IMR-90 (cell line): ENCODE data around the gene RMND5A. TPM values are rescaled to one million over a fixed set of nuclear protein-coding genes. Genes with fewer than 3 reads are reported as not detected.
A peak's percentile ranks its signal among the peaks of the same experiment; 100 is the strongest.

Experiments used
- ATAC-seq: fragments of 200-7000 bp; cut with Tn5 transposase; 2 replicates; pipeline ENCODE4 v1.9.1; 2020; ENCODE audit warnings: low read depth, mild to moderate bottlenecking, moderate library complexity
- BruUV-seq: library from RNA; stranded (reverse); fragments of 400-500 nt; replicated peaks from 2 replicates; lab custom pipeline; 2021; lab: Mats Ljungman, UMichigan
- CTCF ChIA-PET: fragments of 300-600 bp; formaldehyde crosslinking; extraction: SDS; loops from one replicate; lab custom pipeline; 2021; ENCODE audit warnings: antibody characterized with exemption; lab: Yijun Ruan, JAX
- POLR2A ChIA-PET: fragments of 300-600 bp; sonication (Branson Sonifier 250); formaldehyde crosslinking; loops from one replicate; lab custom pipeline; 2022; ENCODE audit warnings: antibody characterized with exemption; ENCODE audit not compliant: unreplicated experiment; lab: Charles Lee
- DNase-seq: peaks from one replicate; pipeline ENCODE4 v3.0.0; 2013
- H2AFZ ChIP-seq: replicated peaks from 2 replicates; pipeline ENCODE3; 2013; ENCODE audit warnings: low read length, mild to moderate bottlenecking; ENCODE audit not compliant: poor library complexity
- H2AK5ac ChIP-seq: 2 replicates; pipeline ENCODE4 v1.6.1; 2013; ENCODE audit warnings: low read depth, low read length, inconsistent platforms
- H2AK9ac ChIP-seq: replicated peaks from 2 replicates; pipeline ENCODE3; 2013; ENCODE audit warnings: mild to moderate bottlenecking, low read depth, low read length, moderate library complexity; ENCODE audit not compliant: poor library complexity
- H2BK120ac ChIP-seq: 2 replicates; pipeline ENCODE4 v1.6.1; 2013; ENCODE audit warnings: low read depth, low read length, inconsistent platforms
- H2BK15ac ChIP-seq: 3 replicates; pipeline ENCODE4 v1.6.1; 2013; ENCODE audit warnings: low read depth, low read length, inconsistent platforms
- H2BK20ac ChIP-seq: 2 replicates; pipeline ENCODE4 v1.6.1; 2013; ENCODE audit warnings: low read depth, mild to moderate bottlenecking, inconsistent platforms, low read length, moderate library complexity
- H2BK5ac ChIP-seq: 2 replicates; pipeline ENCODE4 v1.6.1; 2013; ENCODE audit warnings: mild to moderate bottlenecking, low read depth, low read length, inconsistent platforms; ENCODE audit not compliant: poor library complexity, severe bottlenecking
- H3K14ac ChIP-seq: replicated peaks from 2 replicates; pipeline ENCODE4 v1.6.1; 2013; ENCODE audit warnings: low read depth, low read length, inconsistent platforms
- H3K18ac ChIP-seq: 2 replicates; pipeline ENCODE4 v1.6.1; 2013; ENCODE audit warnings: low read depth, low read length, control low read depth
- H3K23ac ChIP-seq: 2 replicates; pipeline ENCODE4 v1.6.1; 2013; ENCODE audit warnings: low read depth, low read length, inconsistent platforms
- H3K27ac ChIP-seq: 2 replicates; pipeline ENCODE4 v1.5.1; 2013; ENCODE audit warnings: mild to moderate bottlenecking, control low read depth, low read length; ENCODE audit not compliant: insufficient read depth
- H3K27me3 ChIP-seq: 2 replicates; pipeline ENCODE4 v1.6.1; 2013; ENCODE audit warnings: low read length; ENCODE audit not compliant: control insufficient read depth, insufficient read depth
- H3K36me3 ChIP-seq: 2 replicates; pipeline ENCODE4 v1.6.1; 2013; ENCODE audit warnings: low read length, mixed read lengths; ENCODE audit not compliant: control insufficient read depth, insufficient read depth
- H3K4ac ChIP-seq: 2 replicates; pipeline ENCODE4 v1.6.1; 2013; ENCODE audit warnings: low read depth, low read length, inconsistent platforms
- H3K4me1 ChIP-seq: 2 replicates; pipeline ENCODE4 v1.6.1; 2013; ENCODE audit warnings: low read length, mixed read lengths; ENCODE audit not compliant: control insufficient read depth, insufficient read depth
- H3K4me2 ChIP-seq: 2 replicates; pipeline ENCODE4 v1.6.1; 2013; ENCODE audit warnings: low read depth, mild to moderate bottlenecking, control low read depth, low read length, moderate library complexity
- H3K4me3 ChIP-seq: 2 replicates; pipeline ENCODE4 v1.5.1; 2013; ENCODE audit warnings: low read depth, mild to moderate bottlenecking, control low read depth, low read length, moderate library complexity; ENCODE audit not compliant: insufficient read depth
- H3K56ac ChIP-seq: 2 replicates; pipeline ENCODE4 v1.6.1; 2013; ENCODE audit warnings: low read length, inconsistent platforms; ENCODE audit not compliant: insufficient read depth; ENCODE audit errors: extremely low read depth
- H3K79me1 ChIP-seq, 2 experiments: 2 replicates each; pipeline ENCODE4 v1.6.1; 2013; ENCODE audit warnings: low read length in 2 of 2, inconsistent platforms in 1 of 2, low read depth in 1 of 2
- H3K9ac ChIP-seq: 2 replicates; pipeline ENCODE4 v1.6.1; 2013; ENCODE audit warnings: low read depth, low read length, control low read depth
- H3K9me1 ChIP-seq: 2 replicates; pipeline ENCODE4 v1.6.1; 2013; ENCODE audit warnings: low read length, inconsistent platforms; ENCODE audit not compliant: insufficient read depth
- H3K9me3 ChIP-seq: 2 replicates; pipeline ENCODE4 v1.6.1; 2013; ENCODE audit warnings: low read length; ENCODE audit not compliant: control insufficient read depth, insufficient read depth
- H4K20me1 ChIP-seq: 2 replicates; pipeline ENCODE4 v1.6.1; 2013; ENCODE audit warnings: low read length, inconsistent platforms; ENCODE audit not compliant: insufficient read depth
- H4K5ac ChIP-seq: 2 replicates; pipeline ENCODE4 v1.6.1; 2013; ENCODE audit warnings: mild to moderate bottlenecking, low read depth, low read length, control low read depth
- H4K8ac ChIP-seq, 2 experiments: 2 replicates each; pipeline ENCODE4 v1.6.1; 2013; ENCODE audit warnings: low read depth in 2 of 2, low read length in 2 of 2, control low read depth in 1 of 2, inconsistent platforms in 1 of 2
- H4K91ac ChIP-seq: 2 replicates; pipeline ENCODE4 v1.6.1; 2013; ENCODE audit warnings: low read depth, low read length, inconsistent platforms; ENCODE audit not compliant: insufficient read depth
- BHLHE40 ChIP-seq: fragments of 150-350 bp; IDR thresholded peaks from 2 replicates; pipeline ENCODE4 v1.6.1; 2016; ENCODE audit warnings: mild to moderate bottlenecking, low read depth, low read length
- CEBPB ChIP-seq: IDR thresholded peaks from 2 replicates; pipeline ENCODE4 v1.6.1; 2012; ENCODE audit warnings: low read depth, low read length, improper control_type of control experiment
- CHD1 ChIP-seq: IDR thresholded peaks from 2 replicates; pipeline ENCODE4 v1.6.1; 2012; ENCODE audit warnings: low read depth, low read length, improper control_type of control experiment
- FOS ChIP-seq: fragments of 150-350 bp; IDR thresholded peaks from 2 replicates; pipeline ENCODE4 v1.6.1; 2016; ENCODE audit warnings: low read depth, low read length
- MAFK ChIP-seq: IDR thresholded peaks from 2 replicates; pipeline ENCODE4 v1.6.1; 2012; ENCODE audit warnings: low read depth, low read length, improper control_type of control experiment
- MAZ ChIP-seq: IDR thresholded peaks from 2 replicates; pipeline ENCODE4 v1.6.1; 2012; ENCODE audit warnings: low read depth, mild to moderate bottlenecking, low read length, improper control_type of control experiment, moderate library complexity, borderline replicate concordance
- MXI1 ChIP-seq: IDR thresholded peaks from 2 replicates; pipeline ENCODE4 v1.6.1; 2012; ENCODE audit warnings: low read depth, mild to moderate bottlenecking, low read length, moderate library complexity, borderline replicate concordance
- NFE2L2 ChIP-seq: fragments of 150-350 bp; IDR thresholded peaks from 2 replicates; pipeline ENCODE4 v1.6.1; 2016; ENCODE audit warnings: low read depth, mild to moderate bottlenecking, low read length
- POLR2A ChIP-seq: IDR thresholded peaks from 2 replicates; pipeline ENCODE4 v1.6.1; 2012; ENCODE audit warnings: mild to moderate bottlenecking, low read depth, low read length
- RAD21 ChIP-seq: IDR thresholded peaks from 2 replicates; pipeline ENCODE4 v1.6.1; 2012; ENCODE audit warnings: low read length, improper control_type of control experiment
- RCOR1 ChIP-seq: IDR thresholded peaks from 2 replicates; pipeline ENCODE4 v1.6.1; 2012; ENCODE audit warnings: mild to moderate bottlenecking, low read length, improper control_type of control experiment; ENCODE audit not compliant: insufficient replicate concordance
- RFX5 ChIP-seq: IDR thresholded peaks from 2 replicates; pipeline ENCODE4 v1.8.0; 2012; ENCODE audit warnings: low read depth, mild to moderate bottlenecking, low read length, moderate library complexity
- SMC3 ChIP-seq: fragments of 150-350 bp; IDR thresholded peaks from 2 replicates; pipeline ENCODE4 v1.6.1; 2016; ENCODE audit warnings: low read depth, mild to moderate bottlenecking, antibody characterized with exemption, low read length, moderate library complexity
- WGBS, 2 experiments: methylation state at CpG; one replicate each; pipeline versions ENCODE4 v1.1.5 to v1.1.7; 2013; ENCODE audit warnings: missing lambda C conversion rate in 2 of 2; ENCODE audit not compliant: insufficient read length in 1 of 2; ENCODE audit errors: extremely low coverage in 2 of 2; 5-methylcytosine and 5-hydroxymethylcytosine counted together
- dilution Hi-C: fragments of 300-500 bp; cut with HindIII; formaldehyde crosslinking; loops from one replicate; pipeline ENCODE4 v1.14.3; 2018; ENCODE audit warnings: low sequenced_read_pairs; ENCODE audit not compliant: unreplicated experiment
- in situ Hi-C: fragments of 300-500 bp; cut with MboI; formaldehyde crosslinking; loops from 3 replicates; pipeline ENCODE4 v1.14.3; 2019; ENCODE audit warnings: low sequenced_read_pairs, inconsistent platforms, mixed read lengths
- intact Hi-C: fragments of 100-400 bp; cut with micrococcal nuclease; formaldehyde crosslinking; loops from 2 replicates; pipeline ENCODE4 v1.10.0; 2022
- polyA plus RNA-seq, 3 experiments: library from polyadenylated mRNA; depleted of rRNA; stranded (reverse); fragments of >200 nt; gene quantifications; 2 replicates each; pipeline ENCODE4 v1.2.3, GENCODE V29; 2012; ENCODE audit warnings: low replicate concordance in 1 of 3
- total RNA-seq: library from RNA; depleted of rRNA; stranded (reverse); fragments of >200 nt; gene quantifications from 2 replicates; pipeline ENCODE4 v1.2.3, GENCODE V29; 2012
- TF ChIP-seq, protein P1 (sequence below): fragments of 150-350 bp; IDR thresholded peaks from 2 replicates; pipeline ENCODE4 v1.6.1; 2016; ENCODE audit warnings: low read depth, mild to moderate bottlenecking, low read length, moderate library complexity, borderline replicate concordance
- TF ChIP-seq, protein P2 (sequence below): conservative IDR thresholded peaks from 2 replicates; pipeline ENCODE4 v1.5.1; 2012; ENCODE audit warnings: mild to moderate bottlenecking, low read depth, low read length, improper control_type of control experiment
- TF ChIP-seq, protein P3 (sequence below): fragments of 150-350 bp; IDR thresholded peaks from 2 replicates; pipeline ENCODE4 v1.6.1; 2017; ENCODE audit warnings: mild to moderate bottlenecking, antibody characterized with exemption, low read length, low read depth

Gene RMND5A
- total and polyA plus RNA-seq, 2 of the 4 experiments (the other 2 are of a cell fraction) = 5.1 to 16.0 TPM

DNA sequence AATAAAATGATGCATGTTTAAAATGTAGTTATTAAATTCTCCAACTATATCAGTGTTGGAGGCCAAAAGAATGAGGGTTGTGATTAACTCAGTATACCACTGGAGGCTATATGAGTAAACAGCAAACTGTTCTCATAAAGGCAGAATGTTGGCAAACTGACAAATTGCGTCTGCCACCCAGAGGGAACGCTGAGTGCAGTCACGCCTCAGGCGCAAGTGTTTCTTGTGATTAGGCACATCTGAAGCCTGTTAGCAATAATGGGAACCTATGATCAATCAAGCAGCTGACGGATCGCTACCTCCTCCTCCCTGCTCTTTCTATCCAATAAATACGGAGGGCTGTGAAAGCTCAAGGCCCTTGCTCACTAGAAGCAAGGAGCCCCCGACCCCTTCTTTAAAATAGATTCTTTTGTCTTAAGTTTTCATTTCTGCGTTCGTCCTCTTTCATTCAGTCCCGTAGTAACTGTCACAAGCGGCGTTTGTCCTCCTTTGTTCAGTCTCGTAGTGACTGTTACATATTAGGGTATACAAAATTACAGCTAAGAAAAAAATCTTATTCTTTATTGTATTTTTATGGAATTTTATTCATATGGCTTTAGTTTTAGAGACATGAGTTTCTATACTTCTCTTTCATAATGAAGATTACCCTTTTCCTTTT lies 16.3 kb upstream of the RMND5A start:
- 8% methylated on average over 4 of the region's 14 CpGs; no CpG with 5 or more reads in 1 of the 2 experiments for WGBS, 2 experiments
- H3K14ac ChIP-seq = no peak overlapping the region
- intact Hi-C loops = no loop called here
- H3K9me1 ChIP-seq = peaks cover 3% of the 10 kb centered on the region
- H2AK5ac ChIP-seq = no peak overlapping the region
- dilution Hi-C loops = no loop called here
- H3K4me1 ChIP-seq = peaks cover 6% of the 10 kb centered on the region
- peak overlapping the region; percentile 67 for H2AFZ ChIP-seq
- no peak overlapping the region for H2BK120ac ChIP-seq
- no peak overlapping the region; the same call in 2 of the 3 replicates for H2BK15ac ChIP-seq
- no TSS peak for BruUV-seq
- no peak overlapping the region for H3K23ac ChIP-seq
- no peak overlapping the region for H3K56ac ChIP-seq
- no peak overlapping the region for H4K8ac ChIP-seq
- no peak overlapping the region for H3K18ac ChIP-seq
- H2BK5ac ChIP-seq = no peak overlapping the region
- H3K79me1 ChIP-seq = no peaks in the 10 kb centered on the region
- H3K27ac ChIP-seq = no peak overlapping the region
- no peak overlapping the region for H3K4ac ChIP-seq
- in situ Hi-C loops = no loop called here
- H3K4me3 ChIP-seq = no peak overlapping the region
- TF ChIP-seq, protein P1, sequence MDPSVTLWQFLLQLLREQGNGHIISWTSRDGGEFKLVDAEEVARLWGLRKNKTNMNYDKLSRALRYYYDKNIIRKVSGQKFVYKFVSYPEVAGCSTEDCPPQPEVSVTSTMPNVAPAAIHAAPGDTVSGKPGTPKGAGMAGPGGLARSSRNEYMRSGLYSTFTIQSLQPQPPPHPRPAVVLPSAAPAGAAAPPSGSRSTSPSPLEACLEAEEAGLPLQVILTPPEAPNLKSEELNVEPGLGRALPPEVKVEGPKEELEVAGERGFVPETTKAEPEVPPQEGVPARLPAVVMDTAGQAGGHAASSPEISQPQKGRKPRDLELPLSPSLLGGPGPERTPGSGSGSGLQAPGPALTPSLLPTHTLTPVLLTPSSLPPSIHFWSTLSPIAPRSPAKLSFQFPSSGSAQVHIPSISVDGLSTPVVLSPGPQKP = no peak
- TF ChIP-seq RCOR1 (no peak), CHD1 (no peak), BHLHE40 (no peak), CEBPB (no peak), FOS (no peak), MAFK (no peak), MAZ (no peak), MXI1 (no peak), SMC3 (no peak), RFX5 (no peak), POLR2A (no peak), NFE2L2 (no peak), RAD21 (no peak)
- TF ChIP-seq, protein P2, sequence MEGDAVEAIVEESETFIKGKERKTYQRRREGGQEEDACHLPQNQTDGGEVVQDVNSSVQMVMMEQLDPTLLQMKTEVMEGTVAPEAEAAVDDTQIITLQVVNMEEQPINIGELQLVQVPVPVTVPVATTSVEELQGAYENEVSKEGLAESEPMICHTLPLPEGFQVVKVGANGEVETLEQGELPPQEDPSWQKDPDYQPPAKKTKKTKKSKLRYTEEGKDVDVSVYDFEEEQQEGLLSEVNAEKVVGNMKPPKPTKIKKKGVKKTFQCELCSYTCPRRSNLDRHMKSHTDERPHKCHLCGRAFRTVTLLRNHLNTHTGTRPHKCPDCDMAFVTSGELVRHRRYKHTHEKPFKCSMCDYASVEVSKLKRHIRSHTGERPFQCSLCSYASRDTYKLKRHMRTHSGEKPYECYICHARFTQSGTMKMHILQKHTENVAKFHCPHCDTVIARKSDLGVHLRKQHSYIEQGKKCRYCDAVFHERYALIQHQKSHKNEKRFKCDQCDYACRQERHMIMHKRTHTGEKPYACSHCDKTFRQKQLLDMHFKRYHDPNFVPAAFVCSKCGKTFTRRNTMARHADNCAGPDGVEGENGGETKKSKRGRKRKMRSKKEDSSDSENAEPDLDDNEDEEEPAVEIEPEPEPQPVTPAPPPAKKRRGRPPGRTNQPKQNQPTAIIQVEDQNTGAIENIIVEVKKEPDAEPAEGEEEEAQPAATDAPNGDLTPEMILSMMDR = no peak
- TF ChIP-seq, protein P3, sequence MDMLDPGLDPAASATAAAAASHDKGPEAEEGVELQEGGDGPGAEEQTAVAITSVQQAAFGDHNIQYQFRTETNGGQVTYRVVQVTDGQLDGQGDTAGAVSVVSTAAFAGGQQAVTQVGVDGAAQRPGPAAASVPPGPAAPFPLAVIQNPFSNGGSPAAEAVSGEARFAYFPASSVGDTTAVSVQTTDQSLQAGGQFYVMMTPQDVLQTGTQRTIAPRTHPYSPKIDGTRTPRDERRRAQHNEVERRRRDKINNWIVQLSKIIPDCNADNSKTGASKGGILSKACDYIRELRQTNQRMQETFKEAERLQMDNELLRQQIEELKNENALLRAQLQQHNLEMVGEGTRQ = no peak
- no peak overlapping the region for H4K5ac ChIP-seq
- no peaks in the 10 kb centered on the region for H3K36me3 ChIP-seq
- H2AK9ac ChIP-seq = no peak overlapping the region
- DNase-seq = no peak
- no peak overlapping the region for H3K4me2 ChIP-seq
- POLR2A ChIA-PET = no interaction called here
- no peak overlapping the region for H4K91ac ChIP-seq
- no peak overlapping the region for H2BK20ac ChIP-seq
- no peaks in the 10 kb centered on the region; the same call in 1 of the 2 replicates for H3K27me3 ChIP-seq
- H3K9ac ChIP-seq = no peak overlapping the region
- no peaks in the 10 kb centered on the region for H4K20me1 ChIP-seq
- CTCF ChIA-PET = no interaction called here
- no peaks in the 10 kb centered on the region for H3K9me3 ChIP-seq
- ATAC-seq = no peak
